CMK (cell line): Measurements from ENCODE around the gene KCTD17.
A peak's percentile ranks its signal among the peaks of the same experiment; 100 is the strongest.

Source experiments
- DNase-seq: peaks from one replicate; pipeline ENCODE4 v3.0.0-alpha.2; 2010; ENCODE audit warnings: low read depth

Gene KCTD17

GRCh38 chr22:37051391-37052385, at the start of gene KCTD17:
Gene KCTD17, plus strand, starts transcription at chr22:37051742. Its CDS starts 19 bp downstream, at chr22:37051761.
- no peak for DNase-seq

- DNase-seq, result no peak
Observed at GRCh38 chr22:37001826-37002225, 49.7 kb upstream of the KCTD17 start.

GRCh38 chr22:37002633-37003032, 48.9 kb upstream of the KCTD17 start:
- no peak for DNase-seq

GRCh38 chr22:37007651-37008050, 43.9 kb upstream of the KCTD17 start:
- DNase-seq, result no peak

- no peak for DNase-seq
Observed at GRCh38 chr22:37008365-37008764, 43.2 kb upstream of the KCTD17 start.

GRCh38 chr22:37009490-37009889, 42.1 kb upstream of the KCTD17 start:
- no peak for DNase-seq

- no peak for DNase-seq
Observed at GRCh38 chr22:37010174-37010573, 41.4 kb upstream of the KCTD17 start.

- DNase-seq, result no peak
Observed at GRCh38 chr22:37010976-37011375, 40.6 kb upstream of the KCTD17 start.

GRCh38 chr22:37011472-37011871, 40.1 kb upstream of the KCTD17 start:
- DNase-seq, result no peak

- no peak for DNase-seq
Observed at GRCh38 chr22:37012262-37012904, 39.2 kb upstream of the KCTD17 start.

GRCh38 chr22:37012956-37013355, 38.6 kb upstream of the KCTD17 start:
- no peak for DNase-seq

- DNase-seq, result no peak
Observed at GRCh38 chr22:37014415-37014806, 37.1 kb upstream of the KCTD17 start.

- DNase-seq, result no peak
Observed at GRCh38 chr22:37014835-37015586, 36.5 kb upstream of the KCTD17 start.

GRCh38 chr22:37015587-37015878, 36.0 kb upstream of the KCTD17 start:
- no peak for DNase-seq

GRCh38 chr22:37016134-37016910, 35.2 kb upstream of the KCTD17 start:
- DNase-seq, result no peak

GRCh38 chr22:37017356-37017755, 34.2 kb upstream of the KCTD17 start:
- DNase-seq, result no peak

- no peak for DNase-seq
Observed at GRCh38 chr22:37018086-37018814, 33.3 kb upstream of the KCTD17 start.

- DNase-seq, result no peak
Observed at GRCh38 chr22:37018815-37019308, 32.7 kb upstream of the KCTD17 start.

GRCh38 chr22:37019309-37020191, 32.0 kb upstream of the KCTD17 start, which contains the start of the genes MPST and TST:
Gene MPST, plus strand, starts transcription at chr22:37019742. Its CDS starts 95 bp downstream, at chr22:37019837.
Gene TST, minus strand, starts transcription at chr22:37019447. Its CDS starts 715 bp downstream, at chr22:37018732.
- peak; percentile 87 for DNase-seq

GRCh38 chr22:37020192-37020479, 31.4 kb upstream of the KCTD17 start:
- no peak for DNase-seq
